Adrenal gland (tissue), 5 donors: Measurements from ENCODE around the gene WFDC10B.

Experiments used
- POLR2A ChIP-seq, 2 donors: fragments of 450-650 bp; IDR thresholded peaks; one replicate each; pipeline ENCODE4 v1.6.1; 2017; ENCODE audit warnings: antibody characterized with exemption in 2 of 2, mild to moderate bottlenecking in 2 of 2, moderate library complexity in 1 of 2
- TF ChIP-seq, protein P1 (sequence below), 6 experiments: fragments of 450-650 bp in 4 of 6; fragments of 200-600 bp in 2 of 6; sonication (generic) in 1 of 6; IDR thresholded peaks; 1 replicate in 5 of 6; 2 replicates in 1 of 6; pipeline versions ENCODE4 v1.5.1 to v1.8.0; 2016 to 2021; ENCODE audit warnings: antibody characterized with exemption in 6 of 6, mild to moderate bottlenecking in 2 of 6, moderate library complexity in 1 of 6
- donor health status: DM: no; HTN: no; CAD: no.

DNA sequence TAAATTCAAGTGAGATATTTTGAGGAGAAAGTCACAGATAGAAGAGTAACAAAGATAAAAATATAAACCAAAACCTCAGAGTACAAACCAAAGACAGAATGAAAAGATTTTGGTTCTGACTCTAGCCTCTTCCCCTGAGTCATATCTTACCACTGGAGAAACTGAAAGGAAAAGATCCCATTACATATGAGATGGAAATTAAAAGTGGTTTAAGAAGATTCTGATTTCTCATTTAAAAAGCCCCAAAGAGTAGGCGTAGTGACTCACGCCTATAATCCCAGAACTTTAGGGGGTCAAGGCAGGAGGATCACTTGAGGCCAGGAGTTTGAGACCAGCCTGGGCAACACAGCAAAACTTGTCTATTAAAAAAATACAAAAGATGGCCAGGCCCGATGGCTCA, 47.9 kb upstream of the WFDC10B start:
- TF ChIP-seq, protein P1, sequence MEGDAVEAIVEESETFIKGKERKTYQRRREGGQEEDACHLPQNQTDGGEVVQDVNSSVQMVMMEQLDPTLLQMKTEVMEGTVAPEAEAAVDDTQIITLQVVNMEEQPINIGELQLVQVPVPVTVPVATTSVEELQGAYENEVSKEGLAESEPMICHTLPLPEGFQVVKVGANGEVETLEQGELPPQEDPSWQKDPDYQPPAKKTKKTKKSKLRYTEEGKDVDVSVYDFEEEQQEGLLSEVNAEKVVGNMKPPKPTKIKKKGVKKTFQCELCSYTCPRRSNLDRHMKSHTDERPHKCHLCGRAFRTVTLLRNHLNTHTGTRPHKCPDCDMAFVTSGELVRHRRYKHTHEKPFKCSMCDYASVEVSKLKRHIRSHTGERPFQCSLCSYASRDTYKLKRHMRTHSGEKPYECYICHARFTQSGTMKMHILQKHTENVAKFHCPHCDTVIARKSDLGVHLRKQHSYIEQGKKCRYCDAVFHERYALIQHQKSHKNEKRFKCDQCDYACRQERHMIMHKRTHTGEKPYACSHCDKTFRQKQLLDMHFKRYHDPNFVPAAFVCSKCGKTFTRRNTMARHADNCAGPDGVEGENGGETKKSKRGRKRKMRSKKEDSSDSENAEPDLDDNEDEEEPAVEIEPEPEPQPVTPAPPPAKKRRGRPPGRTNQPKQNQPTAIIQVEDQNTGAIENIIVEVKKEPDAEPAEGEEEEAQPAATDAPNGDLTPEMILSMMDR (IDR thresholded peaks at IDR 0.05): no peak
- no peak for TF ChIP-seq POLR2A (IDR thresholded peaks at IDR 0.05)
